K562 (cell line): Measurements from ENCODE around the gene ARF1. TPM values are rescaled to one million over a fixed set of nuclear protein-coding genes. Genes with fewer than 3 reads are reported as not detected.

Experiments
- ATAC-seq: fragments of 200-7000 bp; cut with Tn5 transposase; 3 replicates; pipeline ENCODE4 v1.9.1; 2020; ENCODE audit warnings: moderate library complexity
- BruUV-seq: library from RNA; stranded (reverse); fragments of 400-500 nt; replicated peaks from 2 replicates; lab custom pipeline; 2021; lab: Mats Ljungman, UMichigan
- CTCF ChIA-PET: fragments of 300-600 bp; formaldehyde crosslinking; extraction: SDS; loops from one replicate; lab custom pipeline; 2021; ENCODE audit warnings: low intra/inter-chr PET ratio; lab: Yijun Ruan, JAX
- POLR2A ChIA-PET: fragments of 300-600, 350-650 bp; sonication (Branson Sonifier 250); formaldehyde crosslinking; extraction: SDS; loops from one replicate; lab custom pipeline; 2021; ENCODE audit warnings: antibody characterized with exemption, inconsistent platforms; lab: Yijun Ruan, JAX
- DNase-seq, 4 experiments: peaks; one replicate each; pipeline versions ENCODE4 v3.0.0 to v3.0.0-alpha.2; 2011 to 2018; ENCODE audit warnings: low spot score in 3 of 4, mixed read lengths in 3 of 4; ENCODE audit errors: extremely low read depth in 1 of 4
- FAIRE-seq: peaks from 2 replicates; lab custom pipeline; 2011; peaks lifted over from hg19 to GRCh38; lab: Jason Lieb, UNC
- H2AFZ ChIP-seq: 2 replicates; pipeline ENCODE4 v1.6.0; 2011; ENCODE audit warnings: low read depth, low read length, control low read depth, inconsistent platforms
- H3K27ac ChIP-seq: fragments of 200-600 bp; 3 replicates; pipeline ENCODE4 v1.8.0; 2011; ENCODE audit warnings: low read depth, mild to moderate bottlenecking, control low read depth, inconsistent platforms, low read length, moderate library complexity, mixed read lengths; ENCODE audit errors: extremely low read depth
- H3K27me3 ChIP-seq, 2 experiments: fragments of 300-600 bp in 1 of 2; 2 replicates in 1 of 2; 3 replicates in 1 of 2; pipeline versions ENCODE4 v1.6.0 to v1.8.0; 2011; ENCODE audit warnings: inconsistent platforms in 2 of 2, low read length in 2 of 2, mild to moderate bottlenecking in 1 of 2, mixed read lengths in 1 of 2, moderate library complexity in 1 of 2; ENCODE audit not compliant: control insufficient read depth in 2 of 2, insufficient read depth in 2 of 2
- H3K36me3 ChIP-seq: fragments of 300-600 bp; 3 replicates; pipeline ENCODE4 v1.8.0; 2011; ENCODE audit warnings: mild to moderate bottlenecking, low read length, inconsistent platforms; ENCODE audit not compliant: control insufficient read depth, insufficient read depth
- H3K4me1 ChIP-seq, 2 experiments: fragments of 200-600 bp in 1 of 2; replicated peaks in 1 of 2; 2 replicates in 1 of 2; 3 replicates in 1 of 2; pipeline versions ENCODE4 v1.5.1 to v1.8.0; 2011; ENCODE audit warnings: inconsistent platforms in 2 of 2, low read length in 2 of 2, mild to moderate bottlenecking in 1 of 2, mixed read lengths in 1 of 2, moderate library complexity in 1 of 2; ENCODE audit not compliant: control insufficient read depth in 2 of 2, insufficient read depth in 2 of 2
- H3K4me2 ChIP-seq: 2 replicates; pipeline ENCODE4 v1.6.1; 2011; ENCODE audit warnings: low read length, control low read depth, inconsistent platforms, mixed read lengths; ENCODE audit not compliant: insufficient read depth
- H3K4me3 ChIP-seq: fragments of 200-600 bp; sonication (generic), shearing (Covaris generic); 2 replicates; pipeline ENCODE4 v1.5.1; 2016; ENCODE audit warnings: control low read depth, inconsistent platforms
- H3K79me2 ChIP-seq: fragments of 200-600 bp; 3 replicates; pipeline ENCODE4 v1.8.0; 2011; ENCODE audit warnings: low read length, inconsistent platforms; ENCODE audit not compliant: control insufficient read depth, insufficient read depth
- H3K9ac ChIP-seq, 2 experiments: 2 replicates each; pipeline versions ENCODE4 v1.6.0 to v1.6.1; 2011; ENCODE audit warnings: low read depth in 2 of 2, low read length in 2 of 2, control low read depth in 1 of 2, inconsistent platforms in 1 of 2, mild to moderate bottlenecking in 1 of 2, mixed read lengths in 1 of 2; ENCODE audit not compliant: insufficient read depth in 1 of 2
- H3K9me1 ChIP-seq: one replicate; pipeline ENCODE4 v1.6.0; 2011; ENCODE audit warnings: inconsistent platforms, mild to moderate bottlenecking, low read length, moderate library complexity; ENCODE audit not compliant: control insufficient read depth, insufficient read depth
- H3K9me3 ChIP-seq: replicated peaks from 2 replicates; pipeline ENCODE4 v1.5.1; 2011; ENCODE audit warnings: low read depth, low read length, inconsistent platforms; ENCODE audit not compliant: control insufficient read depth, insufficient read depth
- H4K20me1 ChIP-seq: replicated peaks from 2 replicates; pipeline ENCODE4 v1.6.1; 2011; ENCODE audit warnings: low read length, inconsistent platforms, mixed read lengths; ENCODE audit not compliant: control insufficient read depth, insufficient read depth
- POLR3G ChIP-seq: IDR thresholded peaks from 2 replicates; pipeline ENCODE4 v1.6.1; 2011; ENCODE audit not compliant: insufficient read length, insufficient replicate concordance; ENCODE audit errors: extremely low read depth
- RNF219 ChIP-seq: fragments of 250-450 bp; sonication (Bioruptor Pico); IDR thresholded peaks from 2 replicates; pipeline ENCODE4 v1.5.0; 2022; ENCODE audit warnings: mild to moderate bottlenecking
- ZFP36 ChIP-seq: fragments of 150-350 bp; IDR thresholded peaks from 2 replicates; pipeline ENCODE4 v1.6.1; 2018; ENCODE audit warnings: low read length, low read depth; ENCODE audit not compliant: partially characterized antibody
- WGBS: fragments of 100-300 bp; shearing (Covaris generic); methylation state at CpG from one replicate; pipeline ENCODE4 v1.1.6; 2016; ENCODE audit warnings: low coverage, mixed read lengths; ENCODE audit not compliant: insufficient coverage; ENCODE audit errors: missing lambda C conversion rate; 5-methylcytosine and 5-hydroxymethylcytosine counted together
- in situ Hi-C: fragments of 300-500 bp; cut with MboI; formaldehyde crosslinking; loops from 4 replicates; pipeline ENCODE4 v1.15.0; 2018; ENCODE audit warnings: inconsistent platforms, mixed read lengths
- intact Hi-C: fragments of 100-400 bp; cut with micrococcal nuclease; formaldehyde crosslinking; loops from 2 replicates; pipeline ENCODE4 v1.14.2; 2022
- polyA plus RNA-seq, 8 experiments: library from polyadenylated mRNA; depleted of rRNA in 4 of 8; stranded (reverse) in 5 of 8; unstranded in 3 of 8; fragments of >200 nt; fragmentation: Nextera tagmentation in 2 of 8; fragmentation: Illumina TruSeq in 1 of 8; extraction: Ambion mirVana in 2 of 8; extraction: Trizol in 1 of 8; gene quantifications; 2 replicates each; pipeline versions ENCODE4 v1.2.1 to v1.2.3, GENCODE V29; 2011 to 2014; ENCODE audit warnings: inconsistent platforms in 1 of 8, missing spikeins in 1 of 8
- total RNA-seq, 7 experiments: library from RNA; depleted of rRNA in 6 of 7; stranded (reverse); fragments of >200 nt in 6 of 7; fragmentation: Illumina TruSeq in 2 of 7; extraction: Trizol in 2 of 7; gene quantifications; 2 replicates each; pipeline versions ENCODE4 v1.2.1 to v1.2.3, GENCODE V29; 2011 to 2021; ENCODE audit warnings: low replicate concordance in 1 of 7

The ARF1 gene
- total and polyA plus RNA-seq, 9 of the 15 experiments (the other 6 are each of a cell fraction or from before 2014, with no cell fraction given): 69.8 to 593 (median 325) TPM

- TF ChIP-seq RNF219 (CRISPR knock-in tag): no peak
Measured at GRCh38 chr1:228065543-228066347, 16.8 kb upstream of the ARF1 start (continued).

GRCh38 chr1:228066416-228066815 is 16.1 kb upstream of the ARF1 start:
- H3K27me3 ChIP-seq: peaks cover 11 to 33% of the 10 kb centered on the region in 2 experiments; a peak in 4 of 5 replicates
- H3K9me3 ChIP-seq: no peaks in the 10 kb centered on the region
- DNase-seq: no peak
- WGBS: 0% methylated on average over 4 of the region's 4 CpGs
- H3K27ac ChIP-seq: no peak overlapping the region
- H3K4me3 ChIP-seq: no peak overlapping the region
- no peaks in the 10 kb centered on the region for H4K20me1 ChIP-seq
- ChIA-PET CTCF (no interaction called here), POLR2A (interaction anchor here (0.6 to 1.4 kb wide), 5 partner anchors 10 to 61 kb away, joined by 3 to 5 read pairs (median 3); partner anchors contain the start of gene ARF1)
- no peaks in the 10 kb centered on the region for H3K36me3 ChIP-seq
- no peak overlapping the region for H3K4me2 ChIP-seq
- no peak for ATAC-seq
- BruUV-seq: no TSS peak
- H3K4me1 ChIP-seq: peaks cover 0 to 19% of the 10 kb centered on the region in 2 experiments; a peak in 2 of 5 replicates
- peak; percentile 91 for TF ChIP-seq ZFP36
- TF ChIP-seq POLR3G: no peak
- in situ Hi-C loops (no loop called here), intact Hi-C loops (no loop called here)
- H3K9ac ChIP-seq: no peak overlapping the region
- no peaks in the 10 kb centered on the region for H3K79me2 ChIP-seq
- H2AFZ ChIP-seq: no peak overlapping the region
- FAIRE-seq: no peak
- no peaks in the 10 kb centered on the region for H3K9me1 ChIP-seq
